HG03571 (cell line): Measurements from ENCODE around the gene PES1.
"Not testable (repeated sequence)": the region's sequence is repeated elsewhere in the genome, so short reads cannot be mapped to it uniquely, and the experiment has no call there.

ENCODE experiments used
- ATAC-seq: cut with Tn5 transposase; IDR thresholded peaks from one replicate; pipeline ENCODE4 v1.9.1; 2021; ENCODE audit not compliant: unreplicated experiment

Gene PES1

DNA sequence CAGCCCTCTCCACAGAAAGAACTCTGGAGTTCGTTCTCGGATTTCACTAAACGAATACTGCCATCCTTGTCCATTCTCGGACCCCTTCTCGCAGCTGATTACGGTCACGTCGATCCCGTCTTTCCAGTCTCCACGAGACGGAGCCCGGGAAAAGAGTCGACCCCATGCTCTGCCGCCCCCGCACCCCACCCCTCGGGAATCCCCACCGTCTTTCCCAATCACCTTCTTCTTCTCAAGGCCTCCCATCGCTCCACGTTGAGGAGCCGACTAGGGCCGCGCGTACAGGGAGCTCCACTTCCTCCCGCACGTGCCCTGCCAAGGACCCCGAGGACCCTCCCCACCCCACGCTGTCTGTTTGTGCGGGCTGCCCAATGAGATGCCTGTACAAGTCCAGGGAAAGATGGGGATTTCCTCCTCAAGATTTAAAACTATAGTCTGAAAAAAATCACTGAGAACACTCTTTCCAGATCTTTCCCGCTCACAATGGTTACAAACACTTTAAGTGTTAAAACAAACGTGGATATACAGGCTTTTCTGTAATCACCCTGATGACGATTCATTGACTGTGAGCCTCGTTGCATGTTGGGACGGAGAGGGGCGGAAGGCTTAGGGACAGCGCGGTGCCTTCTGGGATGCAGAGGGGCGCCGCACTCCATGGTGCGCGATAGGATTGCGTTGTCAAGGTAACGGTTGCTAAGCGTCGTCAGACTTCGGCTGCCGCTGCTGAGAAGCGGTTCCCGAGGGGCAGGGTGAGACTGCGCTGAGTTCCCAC, at the start of gene PES1:
Gene PES1, minus strand, starts transcription at position 323 of the 772 bp plus-strand sequence. Its CDS starts 77 bp downstream, at position 246.
- ATAC-seq, result peak; percentile 92

DNA sequence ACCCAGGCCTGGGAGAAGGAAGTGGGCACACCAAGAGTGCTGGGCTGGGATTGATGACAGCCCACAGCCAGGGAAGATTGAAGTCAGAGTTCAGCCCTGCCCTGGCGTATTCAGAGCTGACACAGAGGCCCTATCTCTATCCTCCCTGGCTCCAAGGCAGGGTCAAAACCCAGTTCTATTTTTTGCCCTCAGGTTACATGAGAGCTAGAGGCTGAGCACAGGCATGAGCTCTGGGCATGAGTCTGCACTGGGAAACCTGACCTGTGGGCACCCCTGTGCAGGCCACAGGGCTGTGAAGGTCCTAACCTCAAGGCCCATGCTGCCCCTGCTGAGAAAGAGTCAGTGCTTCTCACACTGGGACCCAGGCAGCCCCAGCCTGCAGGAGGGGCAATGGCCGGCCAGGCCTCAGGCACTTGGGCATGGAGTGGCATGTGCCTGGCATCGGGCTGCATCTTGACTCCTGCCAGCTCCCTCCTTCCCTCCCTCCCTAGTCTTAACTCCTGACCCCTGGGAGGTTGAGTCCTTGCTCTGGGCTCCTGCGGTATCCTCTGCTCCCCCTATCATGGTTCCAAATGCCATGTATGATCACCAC, 49.2 kb upstream of the PES1 start:
- ATAC-seq, result no peak

DNA sequence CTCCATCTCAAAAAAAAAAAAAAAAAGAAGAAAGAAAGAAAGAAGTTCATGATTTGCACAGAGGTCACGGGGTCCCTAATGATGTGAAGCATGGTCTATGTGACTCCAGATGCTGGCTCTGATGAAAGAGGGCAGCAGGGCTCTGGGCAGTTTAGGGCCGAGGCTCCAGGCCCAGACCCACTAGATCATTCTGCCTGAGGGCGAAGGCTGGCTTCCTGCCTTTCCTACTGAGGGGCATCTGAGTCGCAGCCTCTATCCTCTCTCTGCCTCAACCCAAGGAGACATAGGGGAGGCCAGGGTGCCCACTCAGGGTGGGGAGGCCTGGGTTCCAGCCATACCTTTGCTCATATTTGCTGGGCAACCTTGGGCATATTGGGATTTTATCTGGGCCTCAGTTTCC, 48.7 kb upstream of the PES1 start:
- no peak for ATAC-seq

DNA sequence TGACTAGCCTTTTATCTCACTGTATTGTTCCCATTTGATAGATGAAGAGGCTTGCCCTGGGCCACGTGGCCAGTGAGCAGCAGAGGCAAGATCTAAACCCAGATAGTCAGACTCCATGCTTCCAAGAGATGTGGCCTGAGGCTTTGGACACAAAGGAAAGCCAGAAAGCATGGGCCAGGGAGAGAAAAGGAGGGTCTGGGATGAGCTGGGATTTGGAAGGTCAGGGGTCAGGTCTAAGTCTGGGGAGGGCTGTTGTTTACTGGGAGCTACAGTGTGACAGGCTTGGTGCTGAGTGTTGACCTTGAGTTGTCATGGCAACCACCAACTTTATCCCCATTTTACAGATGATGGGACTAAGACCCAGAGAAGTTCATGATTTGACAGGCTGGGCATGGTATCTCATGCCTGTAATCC, 46.0 kb upstream of the PES1 start:
- no peak for ATAC-seq

DNA sequence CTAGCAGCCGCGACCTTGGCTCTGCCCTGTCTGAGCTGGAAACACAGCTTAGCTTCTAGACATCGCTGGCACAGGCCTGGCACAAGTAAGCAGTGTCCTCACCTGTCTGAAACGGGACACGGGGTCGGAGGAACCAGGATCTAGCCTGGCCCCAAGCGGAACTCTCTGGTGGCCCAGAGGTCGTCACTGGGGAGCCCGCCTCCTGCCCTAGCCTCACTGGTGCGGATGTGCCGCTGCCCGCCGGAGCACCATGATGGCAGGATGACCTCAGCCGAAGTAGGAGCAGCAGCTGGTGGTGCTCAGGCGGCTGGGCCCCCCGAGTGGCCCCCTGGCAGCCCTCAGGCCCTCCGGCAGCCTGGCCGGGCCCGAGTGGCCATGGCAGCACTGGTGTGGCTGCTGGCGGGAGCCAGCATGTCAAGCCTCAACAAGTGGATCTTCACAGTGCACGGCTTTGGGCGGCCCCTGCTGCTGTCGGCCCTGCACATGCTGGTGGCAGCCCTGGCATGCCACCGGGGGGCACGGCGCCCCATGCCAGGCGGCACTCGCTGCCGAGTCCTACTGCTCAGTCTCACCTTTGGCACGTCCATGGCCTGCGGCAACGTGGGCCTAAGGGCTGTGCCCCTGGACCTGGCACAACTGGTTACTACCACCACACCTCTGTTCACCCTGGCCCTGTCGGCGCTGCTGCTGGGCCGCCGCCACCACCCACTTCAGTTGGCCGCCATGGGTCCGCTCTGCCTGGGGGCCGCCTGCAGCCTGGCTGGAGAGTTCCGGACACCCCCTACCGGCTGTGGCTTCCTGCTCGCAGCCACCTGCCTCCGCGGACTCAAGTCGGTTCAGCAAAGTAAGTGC, 44.7 kb upstream of the PES1 start:
- ATAC-seq, result no peak

DNA sequence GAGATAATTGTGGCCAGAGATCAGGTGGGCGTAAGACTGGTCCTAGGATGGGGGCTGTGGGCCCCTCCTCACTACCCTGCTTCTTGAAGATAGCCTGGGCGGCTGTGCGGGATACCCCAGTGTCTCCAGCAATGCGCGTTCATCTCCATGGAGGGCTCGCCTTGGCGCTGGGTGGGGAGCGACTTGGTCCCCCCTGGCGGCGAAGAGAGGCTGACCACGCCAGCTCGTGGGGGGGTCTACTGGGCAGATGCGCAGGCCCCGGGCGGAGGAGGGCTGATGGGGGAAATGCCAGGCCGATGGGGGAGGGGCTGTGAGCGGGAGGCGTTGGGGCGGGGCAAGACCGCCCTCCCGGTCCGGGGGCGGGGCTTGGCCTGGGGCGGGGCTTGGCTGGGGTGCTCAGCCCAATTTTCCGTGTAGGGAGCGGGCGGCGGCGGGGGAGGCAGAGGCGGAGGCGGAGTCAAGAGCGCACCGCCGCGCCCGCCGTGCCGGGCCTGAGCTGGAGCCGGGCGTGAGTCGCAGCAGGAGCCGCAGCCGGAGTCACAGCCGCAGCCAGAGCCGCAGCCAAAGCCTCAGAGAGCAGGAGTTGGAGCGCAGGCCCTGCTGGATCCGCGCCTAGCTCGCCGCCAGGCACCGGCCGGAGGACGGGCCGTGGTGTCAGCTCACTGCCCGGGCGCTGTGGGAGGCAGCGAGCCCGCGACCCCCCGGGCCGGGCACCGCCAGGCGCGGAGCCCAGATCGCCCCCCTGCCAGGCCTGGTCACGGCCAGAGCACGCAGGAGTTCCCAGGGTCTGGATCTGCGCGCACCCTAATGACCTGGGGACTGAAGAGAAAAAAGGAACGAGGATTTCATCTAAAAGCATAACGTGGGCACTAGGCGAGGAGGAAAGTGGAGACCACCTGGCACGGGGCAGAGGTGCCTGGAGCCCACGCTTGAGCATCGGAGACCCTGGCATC, 43.8 kb upstream of the PES1 start, which contains the start of gene SLC35E4:
Gene SLC35E4, plus strand, starts transcription at position 509 of the 953 bp plus-strand sequence. CDS start 670 bp downstream, outside the sequence.
- ATAC-seq, result peak; percentile 44

DNA sequence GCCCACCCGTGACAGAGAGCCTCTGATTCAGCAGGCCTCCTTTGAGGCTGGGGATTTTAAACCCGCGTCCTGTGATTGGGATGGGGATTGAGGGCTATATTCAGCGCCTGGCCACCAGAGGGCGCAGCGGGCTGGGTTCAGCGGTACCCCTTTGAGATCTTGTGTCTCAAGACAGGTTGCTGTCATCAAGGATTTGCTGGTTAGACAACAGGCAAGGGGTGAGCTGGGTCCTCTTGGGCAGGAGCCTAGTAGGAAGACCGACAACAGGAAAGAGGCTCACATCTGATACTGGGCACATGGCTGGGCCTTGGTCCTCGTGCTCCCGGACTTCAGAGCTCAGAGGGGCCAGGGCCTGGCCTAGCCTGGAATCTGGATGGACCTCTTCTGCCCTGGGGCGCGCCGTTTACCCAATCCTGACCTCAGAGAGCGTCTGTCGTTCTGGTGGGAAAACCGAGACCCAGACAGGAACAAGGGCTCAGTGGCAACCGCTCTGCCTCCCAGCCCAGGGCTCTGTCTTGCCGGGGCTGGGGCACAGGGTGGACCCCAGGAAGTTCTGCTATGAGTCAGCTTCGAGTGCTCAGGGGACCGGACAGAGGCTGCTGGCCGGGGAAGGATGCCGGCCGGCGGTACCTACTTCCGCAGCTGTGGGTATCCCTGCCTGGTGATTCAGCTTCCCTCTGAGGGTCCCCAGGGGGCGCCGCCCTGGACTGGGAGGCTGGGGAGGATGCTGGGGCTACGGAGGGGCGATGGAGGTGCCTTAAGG, 42.9 kb upstream of the PES1 start:
- peak; percentile 54 for ATAC-seq

DNA sequence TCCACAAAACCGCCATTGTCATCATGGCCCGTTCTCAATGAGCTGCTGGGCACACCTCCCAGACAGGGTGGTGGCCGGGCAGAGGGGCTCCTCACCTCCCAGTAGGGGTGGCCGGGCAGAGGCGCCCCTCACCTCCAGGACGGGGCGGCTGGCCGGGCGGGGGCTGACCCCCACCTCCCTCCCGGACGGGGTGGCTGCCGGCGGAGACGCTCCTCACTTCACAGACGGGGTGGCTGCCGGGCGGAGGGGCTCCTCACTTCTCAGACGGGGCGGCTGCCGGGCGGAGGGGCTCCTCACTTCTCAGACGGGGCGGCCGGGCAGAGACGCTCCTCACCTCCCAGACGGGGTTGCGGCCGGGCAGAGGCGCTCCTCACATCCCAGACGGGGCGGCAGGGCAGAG, 39.8 kb upstream of the PES1 start:
- ATAC-seq, result not testable (repeated sequence)

DNA sequence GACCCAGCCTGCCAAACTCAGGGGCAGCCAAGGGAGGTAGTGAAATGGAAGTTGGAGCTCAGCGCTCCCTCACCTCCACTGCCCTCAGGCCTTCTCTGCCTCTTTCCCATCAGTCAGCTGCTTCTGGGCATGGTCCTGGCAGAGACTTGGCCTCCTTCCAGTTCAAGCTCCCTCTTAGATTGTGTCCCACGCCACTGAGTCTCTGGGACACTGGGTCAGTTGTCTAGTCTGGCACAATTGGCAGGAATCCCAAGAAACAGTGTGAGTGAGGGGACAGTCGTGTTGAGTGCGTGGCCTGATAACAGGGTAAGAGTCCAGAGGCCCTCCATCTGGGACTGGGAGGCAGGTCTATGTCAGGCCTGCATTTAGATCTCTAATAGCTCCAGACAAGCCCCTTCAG, 36.8 kb upstream of the PES1 start:
- no peak for ATAC-seq

DNA sequence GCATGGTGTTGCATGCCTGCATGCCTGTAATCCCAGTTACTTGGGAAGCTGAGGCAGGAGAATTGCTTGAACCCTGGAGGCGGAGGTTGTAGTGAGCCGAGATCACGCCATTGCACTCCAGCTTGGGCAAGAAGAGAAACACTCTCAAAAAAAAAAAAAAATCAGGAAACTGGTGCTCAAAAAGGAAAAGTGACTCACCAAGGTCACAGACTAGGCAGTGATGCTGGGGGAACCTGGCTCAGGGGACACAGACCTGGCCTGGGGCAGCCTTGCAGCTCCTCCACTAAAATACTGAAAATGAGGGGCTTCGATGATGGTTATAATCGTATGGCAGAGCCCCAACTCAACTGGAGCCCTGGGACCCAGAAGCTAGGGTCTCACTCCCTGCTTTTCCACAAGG, 35.8 kb upstream of the PES1 start:
- no peak for ATAC-seq

DNA sequence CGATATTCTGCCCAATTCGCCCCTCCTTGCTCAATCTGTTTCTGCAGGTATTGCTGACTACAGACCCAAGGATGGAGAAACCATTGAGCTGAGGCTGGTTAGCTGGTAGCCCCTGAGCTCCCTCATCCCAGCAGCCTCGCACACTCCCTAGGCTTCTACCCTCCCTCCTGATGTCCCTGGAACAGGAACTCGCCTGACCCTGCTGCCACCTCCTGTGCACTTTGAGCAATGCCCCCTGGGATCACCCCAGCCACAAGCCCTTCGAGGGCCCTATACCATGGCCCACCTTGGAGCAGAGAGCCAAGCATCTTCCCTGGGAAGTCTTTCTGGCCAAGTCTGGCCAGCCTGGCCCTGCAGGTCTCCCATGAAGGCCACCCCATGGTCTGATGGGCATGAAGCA, 34.7 kb upstream of the PES1 start:
- no peak for ATAC-seq

DNA sequence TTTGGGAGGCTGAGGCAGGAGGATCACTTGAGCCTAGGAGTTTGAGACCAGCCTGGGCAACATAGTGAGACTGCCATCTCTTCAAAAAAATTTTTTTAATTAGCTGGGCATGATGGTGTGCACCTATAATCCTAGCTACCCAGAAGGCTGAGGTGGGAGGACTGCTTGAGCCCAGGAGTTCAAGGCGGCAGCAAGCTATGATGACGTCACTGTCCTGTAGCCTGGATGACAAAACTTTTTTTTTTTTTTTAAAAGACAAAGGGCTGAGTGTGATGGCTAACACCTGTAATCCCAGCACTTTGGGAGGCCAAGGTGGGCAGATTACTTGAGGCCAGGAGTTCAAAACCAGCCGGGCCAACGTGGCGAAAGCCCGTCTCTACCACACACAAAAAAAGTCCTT, 28.2 kb upstream of the PES1 start:
- not testable (repeated sequence) for ATAC-seq

DNA sequence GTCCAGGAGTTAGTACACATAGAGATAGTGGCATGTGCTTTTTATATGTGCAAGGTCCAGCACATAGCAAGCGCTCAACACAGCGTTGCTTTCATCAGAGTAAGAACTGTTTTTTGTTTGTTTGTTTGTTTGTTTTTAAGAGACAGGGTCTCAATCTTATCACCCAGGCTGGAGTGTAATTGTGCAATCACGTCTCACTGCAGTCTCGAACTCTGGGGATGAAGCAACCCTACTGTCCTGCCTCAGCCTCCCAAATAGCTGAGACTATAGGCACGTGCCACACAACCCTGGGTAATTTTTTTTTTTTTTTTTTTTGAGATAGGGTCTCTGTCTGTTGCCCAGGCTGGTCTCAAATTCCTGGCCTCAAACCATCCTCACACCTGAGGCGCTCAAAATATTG, 26.1 kb upstream of the PES1 start:
- ATAC-seq, result no peak

DNA sequence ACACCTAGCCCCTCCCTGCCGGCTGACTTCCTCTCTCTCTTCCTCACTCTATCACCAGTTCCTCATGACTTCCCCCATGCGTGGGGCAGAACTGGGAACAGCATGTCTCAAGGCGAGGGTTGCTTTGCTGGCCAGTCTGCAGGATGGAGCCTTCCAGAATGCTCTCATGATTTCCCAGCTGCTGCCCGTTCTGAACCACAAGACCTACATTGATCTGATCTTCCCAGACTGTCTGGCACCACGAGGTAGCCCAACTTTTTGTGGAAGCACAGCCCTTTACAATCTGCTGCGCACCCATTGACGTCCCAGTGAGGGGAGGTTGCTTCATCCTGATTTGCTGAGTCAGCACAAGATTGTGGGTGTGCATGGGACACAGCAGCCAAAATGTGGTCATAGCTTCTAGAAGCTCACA, 23.8 kb upstream of the PES1 start:
- ATAC-seq, result no peak

DNA sequence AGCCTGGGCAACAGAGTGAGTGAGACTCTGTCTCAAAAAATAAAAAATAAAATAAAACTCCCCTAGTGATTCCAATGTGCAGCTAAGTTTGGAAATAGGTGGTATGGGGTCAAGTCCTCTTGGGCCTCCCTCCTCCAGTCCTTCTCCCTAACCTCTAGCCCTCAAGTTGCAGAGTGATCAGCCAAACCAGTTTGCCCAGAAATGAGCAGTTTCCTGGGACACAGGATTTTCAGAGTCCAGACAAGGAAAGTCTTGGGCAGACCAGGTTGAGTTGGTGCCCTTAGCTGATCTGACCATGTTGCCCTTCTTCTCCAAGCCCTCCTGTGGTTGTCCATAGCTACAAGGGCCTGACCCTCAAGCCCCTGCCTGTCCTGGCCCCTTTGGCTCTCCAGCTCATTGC, 23.2 kb upstream of the PES1 start:
- no peak for ATAC-seq

DNA sequence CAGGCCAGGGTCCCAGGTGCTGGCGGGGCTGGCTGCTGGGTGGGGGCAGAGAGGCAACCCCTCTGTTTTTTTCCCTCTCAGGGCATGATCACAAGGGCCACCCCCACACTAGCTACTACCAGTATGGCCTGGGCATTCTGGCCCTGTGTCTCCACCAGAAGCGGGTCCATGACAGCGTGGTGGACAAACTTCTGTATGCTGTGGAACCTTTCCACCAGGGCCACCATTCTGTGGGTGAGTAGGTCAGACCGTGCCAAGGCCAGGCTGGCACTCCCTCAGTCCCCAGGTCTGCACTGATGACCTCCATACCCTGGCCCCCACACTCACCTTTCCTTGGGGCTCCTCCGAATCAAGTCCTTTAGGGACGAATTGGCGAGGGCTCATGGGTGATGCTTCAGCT, 22.6 kb upstream of the PES1 start:
- ATAC-seq, result no peak

DNA sequence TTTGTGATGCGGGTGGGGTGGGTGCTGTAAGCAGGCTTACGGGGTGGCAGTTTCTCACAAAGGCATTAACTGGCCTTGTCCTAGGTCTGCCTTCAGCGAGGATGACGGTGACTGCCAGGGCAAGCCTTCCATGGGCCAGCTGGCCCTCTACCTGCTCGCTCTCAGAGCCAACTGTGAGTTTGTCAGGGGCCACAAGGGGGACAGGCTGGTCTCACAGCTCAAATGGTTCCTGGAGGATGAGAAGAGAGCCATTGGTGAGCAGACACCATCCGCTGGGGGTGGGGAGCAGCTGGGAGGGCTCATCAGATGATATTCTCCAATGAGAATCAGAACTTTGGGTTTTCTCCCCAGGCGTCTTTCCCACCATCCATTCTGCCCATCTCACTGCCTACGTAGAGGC, 21.1 kb upstream of the PES1 start:
- ATAC-seq, result no peak

DNA sequence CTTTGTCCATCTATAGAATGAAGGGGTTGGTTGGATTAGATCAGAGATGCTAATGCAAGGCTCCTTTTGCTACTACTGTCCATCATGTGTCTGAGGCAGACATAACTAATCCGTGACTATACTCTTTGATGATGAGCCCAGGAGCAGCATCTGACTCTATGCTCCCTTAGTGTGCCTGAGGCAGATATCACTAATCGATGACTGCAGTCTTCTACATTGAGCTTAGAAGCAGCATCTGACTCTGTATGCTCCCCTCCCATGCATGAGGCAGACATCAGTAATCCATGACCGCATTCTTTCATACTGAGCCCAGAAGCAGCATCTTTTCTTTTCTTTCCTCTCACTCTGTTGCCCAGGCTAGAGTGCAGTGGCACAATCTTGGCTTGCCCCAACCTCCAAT, 19.5 kb upstream of the PES1 start:
- no peak for ATAC-seq

DNA sequence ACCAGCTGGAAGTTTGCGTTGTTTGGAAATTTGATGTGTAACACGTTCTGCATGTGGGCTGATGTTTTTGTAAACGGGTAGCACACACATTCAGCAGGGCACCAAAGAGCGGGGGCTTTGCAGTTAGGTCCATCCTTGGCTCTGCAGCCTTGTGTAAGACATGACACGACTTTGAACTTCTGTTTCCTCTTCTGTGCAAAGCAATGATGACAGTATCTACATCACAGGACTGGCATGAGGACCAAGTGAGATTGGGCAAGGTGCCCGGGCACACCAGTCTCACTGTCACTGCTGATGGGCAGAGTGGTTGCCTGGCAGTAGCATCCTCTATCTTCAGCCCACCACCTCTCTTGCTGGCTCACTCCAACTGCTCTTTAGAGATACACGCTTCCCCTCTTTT, 18.6 kb upstream of the PES1 start:
- no peak for ATAC-seq
